Smooth muscle cell (in vitro differentiated cells): Measurements from ENCODE around the gene AKAP8L. TPM values are rescaled to one million over a fixed set of nuclear protein-coding genes. Genes with fewer than 3 reads are reported as not detected.

Experiments
- DNase-seq: peaks from one replicate; lab custom pipeline; 2025; ENCODE audit not compliant: unreplicated experiment; lab: John Stamatoyannopoulos, UW
- H2AFZ ChIP-seq: fragments of 200-600 bp; sonication (generic); 2 replicates; pipeline ENCODE4 v1.6.0; 2016; ENCODE audit warnings: antibody characterized with exemption, low read depth, mild to moderate bottlenecking
- H3F3A ChIP-seq: fragments of 200-600 bp; sonication (generic); 2 replicates; pipeline ENCODE4 v1.6.0; 2017; ENCODE audit warnings: antibody characterized with exemption, low read depth
- H3K27ac ChIP-seq: fragments of 200-600 bp; sonication (generic); 2 replicates; pipeline ENCODE4 v1.5.1; 2016; ENCODE audit warnings: low read depth, mild to moderate bottlenecking
- H3K27me3 ChIP-seq: fragments of 200-600 bp; sonication (generic); 2 replicates; pipeline ENCODE4 v1.6.1; 2016; ENCODE audit warnings: low read depth, mild to moderate bottlenecking
- H3K36me3 ChIP-seq: fragments of 200-600 bp; sonication (generic); 2 replicates; pipeline ENCODE4 v1.5.1; 2016; ENCODE audit warnings: low read depth
- H3K4me1 ChIP-seq: fragments of 200-600 bp; sonication (generic); 2 replicates; pipeline ENCODE4 v1.5.1; 2016; ENCODE audit warnings: low read depth
- H3K4me2 ChIP-seq: fragments of 200-600 bp; sonication (generic); 2 replicates; pipeline ENCODE4 v1.6.0; 2016; ENCODE audit warnings: mild to moderate bottlenecking
- H3K4me3 ChIP-seq: fragments of 200-600 bp; sonication (generic); 2 replicates; pipeline ENCODE4 v1.5.1; 2016; ENCODE audit warnings: mild to moderate bottlenecking
- H3K79me2 ChIP-seq: fragments of 200-600 bp; sonication (generic); 2 replicates; pipeline ENCODE4 v1.6.0; 2016; ENCODE audit warnings: low read depth, mild to moderate bottlenecking
- H3K9ac ChIP-seq: fragments of 200-600 bp; sonication (generic); 2 replicates; pipeline ENCODE4 v1.6.0; 2016; ENCODE audit warnings: low read depth
- H3K9me3 ChIP-seq: fragments of 200-600 bp; sonication (generic); replicated peaks from 2 replicates; pipeline ENCODE4 v1.5.1; 2016; ENCODE audit warnings: low read depth
- H4K20me1 ChIP-seq: fragments of 200-600 bp; sonication (generic); 2 replicates; pipeline ENCODE4 v1.6.0; 2016; ENCODE audit warnings: low read depth
- CTCF ChIP-seq: fragments of 200-600 bp; sonication (generic); IDR thresholded peaks from 2 replicates; pipeline ENCODE4 v1.5.1; 2017; ENCODE audit warnings: borderline replicate concordance, mild to moderate bottlenecking, antibody characterized with exemption; ENCODE audit not compliant: insufficient read depth, poor library complexity, severe bottlenecking
- WGBS: methylation state at CpG from one replicate; pipeline ENCODE4 v1.1.7; 2016; ENCODE audit warnings: low lambda C conversion rate; 5-methylcytosine and 5-hydroxymethylcytosine counted together
- polyA plus RNA-seq: library from polyadenylated mRNA; unstranded; fragments of >200 nt; fragmentation: Nextera tagmentation; extraction: Ambion mirVana; gene quantifications from 2 replicates; pipeline ENCODE4 v1.2.1, GENCODE V29; 2016
- total RNA-seq: library from RNA; depleted of rRNA; stranded (reverse); fragments of >200 nt; gene quantifications from 2 replicates; pipeline ENCODE4 v1.2.3, GENCODE V29; 2014

AKAP8L gene
- total RNA-seq (61.9 and 92.0 TPM in 2 replicates), polyA plus RNA-seq (93.9 and 105 TPM in 2 replicates)

- Histone ChIP-seq H3K79me2 (peaks cover 50% of the 10 kb centered on the region), H3K9ac (peak within 1 kb of the TSS; percentile 90), H3K9me3 (no peaks in the 10 kb centered on the region), H3K36me3 (peaks cover 9% of the 10 kb centered on the region), H3K4me3 (peak within 1 kb of the TSS; percentile 62), H3K4me1 (peaks cover 19% of the 10 kb centered on the region), H3K4me2 (peak within 1 kb of the TSS; percentile 95), H3F3A (peaks cover 9% of the 10 kb centered on the region), H3K27ac (peak within 1 kb of the TSS; percentile 76), H2AFZ (peak within 1 kb of the TSS; percentile 15), H4K20me1 (peaks cover 44% of the 10 kb centered on the region), H3K27me3 (no peaks in the 10 kb centered on the region)
- TF ChIP-seq CTCF, result peak; percentile 60
- DNase-seq, result peak; percentile 89
- WGBS, result under 1% methylated on average over 55 of the region's 61 CpGs
Measured at GRCh38 chr19:15418579-15419412, at the start of gene AKAP8L. Gene AKAP8L (minus strand): TSS chr19:15418988. CDS start chr19:15418923, 65 bp downstream.

- 75% methylated on average over 6 of the region's 6 CpGs for WGBS
Measured at GRCh38 chr19:15467734-15468214, 49.0 kb upstream of the AKAP8L start.

GRCh38 chr19:15466851-15467733, 48.3 kb upstream of the AKAP8L start:
- no peaks in the 10 kb centered on the region for H3K4me1 ChIP-seq
- no peak overlapping the region for H3K27ac ChIP-seq
- no peaks in the 10 kb centered on the region for H3F3A ChIP-seq
- TF ChIP-seq CTCF, result no peak
- H3K27me3 ChIP-seq, result peaks cover 39% of the 10 kb centered on the region
- no peaks in the 10 kb centered on the region for H4K20me1 ChIP-seq
- H3K9me3 ChIP-seq, result no peaks in the 10 kb centered on the region
- H3K4me2 ChIP-seq, result no peak overlapping the region
- WGBS, result 57% methylated on average over 8 of the region's 8 CpGs
- no peaks in the 10 kb centered on the region for H3K36me3 ChIP-seq
- DNase-seq, result no peak
- H3K79me2 ChIP-seq, result no peaks in the 10 kb centered on the region
- no peak overlapping the region for H3K9ac ChIP-seq
- H2AFZ ChIP-seq, result no peak overlapping the region
- no peak overlapping the region for H3K4me3 ChIP-seq

More at GRCh38 chr19:15467734-15468214, 49.0 kb upstream of the AKAP8L start:
- Histone ChIP-seq H2AFZ (no peak overlapping the region), H4K20me1 (no peaks in the 10 kb centered on the region), H3K79me2 (no peaks in the 10 kb centered on the region), H3K27me3 (peaks cover 38% of the 10 kb centered on the region), H3K4me2 (no peak overlapping the region), H3K27ac (no peak overlapping the region), H3K36me3 (no peaks in the 10 kb centered on the region), H3K4me1 (no peaks in the 10 kb centered on the region), H3F3A (no peaks in the 10 kb centered on the region), H3K9me3 (no peaks in the 10 kb centered on the region), H3K4me3 (no peak overlapping the region), H3K9ac (no peak overlapping the region)
- DNase-seq, result no peak
- no peak for TF ChIP-seq CTCF
